ENCODE data around the gene EBF3.

Gene EBF3

DNA sequence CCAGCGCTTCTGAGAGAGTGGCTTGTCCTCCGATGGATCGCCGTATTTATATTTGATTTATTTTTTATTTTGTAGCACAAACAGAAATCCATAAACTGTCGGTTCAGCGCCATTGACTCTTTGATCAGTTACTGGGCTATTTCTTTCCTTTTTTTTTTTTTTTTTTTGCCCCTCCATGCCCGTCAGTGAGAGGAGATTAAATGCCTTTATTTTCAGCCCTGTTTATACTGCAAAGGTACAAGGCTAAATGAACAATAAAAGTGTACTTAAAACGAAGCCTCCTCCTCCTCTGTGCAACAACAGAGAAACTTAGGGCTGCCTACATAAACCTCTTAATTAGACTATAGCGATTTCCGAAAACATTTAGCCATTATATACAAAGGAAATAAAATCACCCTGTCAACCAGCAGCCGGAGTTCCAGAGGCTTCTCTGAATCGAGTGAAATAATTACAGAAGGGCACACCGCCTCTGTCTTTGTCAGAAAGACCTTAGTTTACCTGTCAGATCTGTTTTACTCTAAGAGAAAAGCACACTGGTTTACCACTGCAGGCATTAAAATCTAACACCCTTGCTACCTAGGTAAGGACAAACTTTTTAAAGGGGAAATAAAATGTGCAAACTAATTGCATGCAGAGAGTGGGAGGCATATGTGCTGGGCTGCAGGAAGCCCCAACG, 3.5 kb downstream of the EBF3 start:
- TF ChIP-seq, protein P1, sequence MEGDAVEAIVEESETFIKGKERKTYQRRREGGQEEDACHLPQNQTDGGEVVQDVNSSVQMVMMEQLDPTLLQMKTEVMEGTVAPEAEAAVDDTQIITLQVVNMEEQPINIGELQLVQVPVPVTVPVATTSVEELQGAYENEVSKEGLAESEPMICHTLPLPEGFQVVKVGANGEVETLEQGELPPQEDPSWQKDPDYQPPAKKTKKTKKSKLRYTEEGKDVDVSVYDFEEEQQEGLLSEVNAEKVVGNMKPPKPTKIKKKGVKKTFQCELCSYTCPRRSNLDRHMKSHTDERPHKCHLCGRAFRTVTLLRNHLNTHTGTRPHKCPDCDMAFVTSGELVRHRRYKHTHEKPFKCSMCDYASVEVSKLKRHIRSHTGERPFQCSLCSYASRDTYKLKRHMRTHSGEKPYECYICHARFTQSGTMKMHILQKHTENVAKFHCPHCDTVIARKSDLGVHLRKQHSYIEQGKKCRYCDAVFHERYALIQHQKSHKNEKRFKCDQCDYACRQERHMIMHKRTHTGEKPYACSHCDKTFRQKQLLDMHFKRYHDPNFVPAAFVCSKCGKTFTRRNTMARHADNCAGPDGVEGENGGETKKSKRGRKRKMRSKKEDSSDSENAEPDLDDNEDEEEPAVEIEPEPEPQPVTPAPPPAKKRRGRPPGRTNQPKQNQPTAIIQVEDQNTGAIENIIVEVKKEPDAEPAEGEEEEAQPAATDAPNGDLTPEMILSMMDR (IDR thresholded peaks at IDR 0.05; ENCODE audit: poor library complexity, severe bottlenecking) = no peak
- DNase-seq (ENCODE audit: low spot score) (no peak), ATAC-seq (ENCODE audit: low read depth) (no peak)
- no peaks in the 10 kb centered on the region for H3K9me3 ChIP-seq (ENCODE audit: severe bottlenecking)
- H3K4me1 ChIP-seq (ENCODE audit: insufficient read depth, poor library complexity, severe bottlenecking) = no peaks in the 10 kb centered on the region
- H3K36me3 ChIP-seq (ENCODE audit: low read depth) = no peaks in the 10 kb centered on the region
- H3K4me3 ChIP-seq (ENCODE audit: severe bottlenecking) = no peak overlapping the region
- no peak overlapping the region for H3K27ac ChIP-seq (ENCODE audit: poor library complexity, severe bottlenecking)
- H3K27me3 ChIP-seq (ENCODE audit: insufficient read depth, poor library complexity, severe bottlenecking) = peaks cover 92% of the 10 kb centered on the region

DNA sequence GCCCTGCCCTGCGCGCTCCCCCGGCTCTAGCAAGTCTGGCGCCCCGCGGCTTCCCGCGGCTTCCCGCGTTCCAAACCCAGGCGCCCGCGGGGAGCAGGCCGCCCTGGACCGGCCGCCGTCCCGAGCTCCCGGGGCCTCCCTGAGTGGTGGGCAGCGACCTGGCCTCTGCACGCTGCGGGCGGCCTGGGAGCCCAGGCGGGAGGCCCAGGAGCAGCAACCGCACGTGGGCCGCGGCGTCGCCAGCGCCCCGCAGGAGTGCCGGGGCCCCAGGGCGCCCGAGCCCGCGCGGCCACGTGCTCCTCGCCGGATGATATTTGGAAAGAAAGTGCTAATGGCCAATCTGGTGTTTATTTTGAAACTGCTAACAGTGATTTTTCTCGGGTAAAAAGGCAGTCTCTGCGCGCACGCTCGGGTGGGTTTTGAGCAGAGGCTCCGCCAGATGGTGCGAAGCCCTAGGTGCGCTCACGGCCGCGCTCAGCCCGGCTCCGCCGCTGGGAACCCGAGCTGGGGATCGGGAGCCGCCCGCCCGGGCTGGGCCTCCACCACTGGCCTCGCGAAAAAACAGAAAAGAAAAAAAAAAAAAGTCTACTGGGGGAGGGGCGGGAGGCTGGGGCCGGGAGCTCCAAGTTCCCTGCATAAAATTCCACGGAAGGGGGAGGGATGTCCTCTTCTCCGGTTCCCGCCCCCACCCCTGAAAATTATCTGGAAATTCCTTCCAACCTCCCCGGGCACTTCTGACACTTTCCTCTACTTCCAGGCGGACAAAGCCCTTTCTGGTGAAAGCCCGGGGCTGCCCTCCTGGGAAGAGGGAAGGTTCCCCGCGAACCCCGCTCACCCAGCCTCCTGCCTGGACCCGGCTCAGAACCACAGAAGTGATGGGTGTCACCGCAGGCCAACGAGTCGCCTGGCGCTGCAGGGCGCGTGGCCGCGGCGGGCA, 4.3 kb downstream of the EBF3 start:
- Histone ChIP-seq H3K27me3 (ENCODE audit: insufficient read depth, poor library complexity, severe bottlenecking) (peaks cover 90% of the 10 kb centered on the region), H3K4me1 (ENCODE audit: insufficient read depth, poor library complexity, severe bottlenecking) (no peaks in the 10 kb centered on the region), H3K4me3 (ENCODE audit: severe bottlenecking) (no peak overlapping the region), H3K36me3 (ENCODE audit: low read depth) (no peaks in the 10 kb centered on the region), H3K9me3 (ENCODE audit: severe bottlenecking) (no peaks in the 10 kb centered on the region), H3K27ac (ENCODE audit: poor library complexity, severe bottlenecking) (no peak overlapping the region)
- TF ChIP-seq, protein P1 (IDR thresholded peaks at IDR 0.05; ENCODE audit: poor library complexity, severe bottlenecking) = no peak
- DNase-seq (ENCODE audit: low spot score) (no peak), ATAC-seq (ENCODE audit: low read depth) (no peak)

DNA sequence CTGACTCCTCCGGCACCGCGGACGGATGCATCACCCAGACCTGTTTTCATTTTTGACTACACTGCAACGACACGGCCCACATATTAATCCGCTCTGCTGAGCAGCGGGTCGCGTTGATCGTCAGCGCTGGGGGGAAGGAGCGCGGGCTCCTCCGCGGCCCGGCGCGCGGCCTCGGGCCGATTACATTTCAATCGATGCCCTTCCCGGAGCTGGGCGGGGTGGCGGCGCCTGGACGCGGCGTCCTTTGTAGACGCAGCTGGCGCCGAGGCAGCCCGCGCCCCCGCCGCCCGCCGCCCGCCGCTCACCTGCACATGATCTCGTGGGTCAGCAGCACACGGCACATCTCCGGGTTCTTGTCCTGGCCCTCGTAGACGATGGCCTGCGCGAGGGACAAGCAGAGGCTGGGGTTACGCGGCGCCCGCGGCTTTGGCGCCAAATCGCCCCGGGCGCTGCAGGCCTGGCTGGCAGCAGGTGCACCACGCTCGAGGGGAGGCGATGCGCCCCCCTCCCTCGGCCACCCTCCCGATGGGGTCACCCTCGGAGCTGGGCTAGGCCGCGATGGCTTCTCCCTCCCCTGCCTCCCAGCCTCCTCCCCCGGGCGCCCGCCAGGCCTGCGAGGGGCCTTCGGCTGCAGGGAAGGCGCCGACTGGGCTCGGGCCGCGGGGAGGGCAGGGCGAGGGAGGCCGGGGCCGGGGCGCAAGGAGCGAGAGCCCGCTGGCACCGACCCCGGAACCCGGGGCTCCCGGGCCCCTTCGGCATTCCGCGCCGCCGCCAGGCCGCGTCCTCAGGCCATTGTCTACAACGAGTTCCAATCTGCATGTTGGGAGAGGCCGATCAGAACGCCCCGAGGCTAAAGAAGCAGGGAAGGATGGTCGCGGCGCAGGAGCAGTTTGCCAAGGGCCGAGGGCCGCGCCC, 5.2 kb downstream of the EBF3 start:
- DNase-seq (ENCODE audit: low spot score) (no peak), ATAC-seq (ENCODE audit: low read depth) (no peak)
- Histone ChIP-seq H3K4me3 (ENCODE audit: severe bottlenecking) (no peak overlapping the region), H3K36me3 (ENCODE audit: low read depth) (no peaks in the 10 kb centered on the region), H3K27me3 (ENCODE audit: insufficient read depth, poor library complexity, severe bottlenecking) (peaks cover 92% of the 10 kb centered on the region), H3K4me1 (ENCODE audit: insufficient read depth, poor library complexity, severe bottlenecking) (no peaks in the 10 kb centered on the region), H3K27ac (ENCODE audit: poor library complexity, severe bottlenecking) (no peak overlapping the region), H3K9me3 (ENCODE audit: severe bottlenecking) (no peaks in the 10 kb centered on the region)
- TF ChIP-seq, protein P1 (IDR thresholded peaks at IDR 0.05; ENCODE audit: poor library complexity, severe bottlenecking) = no peak

DNA sequence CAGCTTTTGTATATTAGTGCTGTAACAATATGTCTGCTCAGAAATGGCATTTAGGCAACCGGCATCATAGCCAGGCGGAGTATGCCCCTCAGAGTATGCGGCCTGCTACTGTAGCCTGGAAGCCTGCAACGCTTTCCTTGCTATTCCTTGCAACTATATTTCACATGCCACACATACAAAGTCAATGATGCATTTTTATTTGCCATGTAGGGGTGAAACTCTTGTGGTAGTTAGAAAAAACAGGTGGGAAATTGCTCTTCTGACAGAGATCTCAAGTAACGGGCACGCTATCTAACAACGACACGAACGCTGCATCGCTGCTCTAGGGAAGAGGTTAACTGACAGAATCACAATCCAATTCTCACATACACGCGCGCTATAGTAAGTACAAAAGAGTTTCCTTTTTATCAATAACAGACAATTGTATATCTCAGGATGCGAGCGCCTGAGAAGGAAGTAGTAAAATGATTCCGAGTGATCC, 5.9 kb downstream of the EBF3 start:
- H3K4me3 ChIP-seq (ENCODE audit: severe bottlenecking) = no peak overlapping the region
- DNase-seq (ENCODE audit: low spot score) (no peak), ATAC-seq (ENCODE audit: low read depth) (no peak)
- H3K9me3 ChIP-seq (ENCODE audit: severe bottlenecking) = no peaks in the 10 kb centered on the region
- H3K27me3 ChIP-seq (ENCODE audit: insufficient read depth, poor library complexity, severe bottlenecking) = peaks cover 90% of the 10 kb centered on the region
- no peak overlapping the region for H3K27ac ChIP-seq (ENCODE audit: poor library complexity, severe bottlenecking)
- H3K36me3 ChIP-seq (ENCODE audit: low read depth) = no peaks in the 10 kb centered on the region
- no peaks in the 10 kb centered on the region for H3K4me1 ChIP-seq (ENCODE audit: insufficient read depth, poor library complexity, severe bottlenecking)
- TF ChIP-seq, protein P1 (IDR thresholded peaks at IDR 0.05; ENCODE audit: poor library complexity, severe bottlenecking) = no peak

Measured in RWPE2 (cell line).